ENCODE data around the gene CTF1.
A peak's percentile ranks its signal among the peaks of the same experiment; 100 is the strongest.
"Not testable (repeated sequence)": the region's sequence is repeated elsewhere in the genome, so short reads cannot be mapped to it uniquely, and the experiment has no call there.

The CTF1 gene, protein sequence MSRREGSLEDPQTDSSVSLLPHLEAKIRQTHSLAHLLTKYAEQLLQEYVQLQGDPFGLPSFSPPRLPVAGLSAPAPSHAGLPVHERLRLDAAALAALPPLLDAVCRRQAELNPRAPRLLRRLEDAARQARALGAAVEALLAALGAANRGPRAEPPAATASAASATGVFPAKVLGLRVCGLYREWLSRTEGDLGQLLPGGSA

DNA sequence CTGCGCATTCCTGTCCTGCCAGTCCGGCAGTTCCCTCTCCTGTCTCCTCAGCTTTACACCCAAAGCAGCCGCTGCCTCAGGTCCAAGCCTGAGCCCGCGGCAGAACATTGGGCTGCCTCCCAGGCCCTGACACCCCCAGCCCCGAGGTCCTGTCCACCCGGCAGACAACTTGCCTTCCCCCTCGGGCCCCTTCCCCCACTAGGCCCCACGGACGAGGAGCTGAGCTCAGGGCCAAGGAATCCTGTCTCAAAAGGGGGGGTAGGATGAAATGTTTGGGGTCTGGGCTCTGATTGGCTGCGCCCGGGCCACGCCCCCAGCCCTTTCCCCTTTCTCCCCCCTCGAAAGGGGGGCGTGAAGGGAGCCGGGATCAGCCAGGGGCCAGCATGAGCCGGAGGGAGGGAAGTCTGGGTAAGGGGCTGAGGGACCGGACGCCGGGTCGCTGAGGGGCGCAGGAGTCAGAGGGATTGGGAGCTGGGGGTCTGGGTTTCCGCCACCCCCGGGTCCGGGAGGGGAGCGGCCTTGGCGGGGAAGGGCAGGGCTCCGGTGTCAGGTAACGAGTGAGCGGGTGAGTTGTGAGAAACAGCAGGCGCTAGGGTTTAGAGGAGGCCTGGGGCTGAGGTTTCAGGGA lies at the start of gene CTF1:
TSS of gene CTF1 (plus strand) at position 354 of the 628 bp plus-strand sequence. CDS start at position 384, 30 bp downstream.
- DNase-seq, result no peak

GRCh38 chr16:30846649-30847402 lies 49.6 kb upstream of the CTF1 start:
- no peak for DNase-seq

- DNase-seq, result no peak
Observed at GRCh38 chr16:30850246-30850645, 46.2 kb upstream of the CTF1 start.

DNA sequence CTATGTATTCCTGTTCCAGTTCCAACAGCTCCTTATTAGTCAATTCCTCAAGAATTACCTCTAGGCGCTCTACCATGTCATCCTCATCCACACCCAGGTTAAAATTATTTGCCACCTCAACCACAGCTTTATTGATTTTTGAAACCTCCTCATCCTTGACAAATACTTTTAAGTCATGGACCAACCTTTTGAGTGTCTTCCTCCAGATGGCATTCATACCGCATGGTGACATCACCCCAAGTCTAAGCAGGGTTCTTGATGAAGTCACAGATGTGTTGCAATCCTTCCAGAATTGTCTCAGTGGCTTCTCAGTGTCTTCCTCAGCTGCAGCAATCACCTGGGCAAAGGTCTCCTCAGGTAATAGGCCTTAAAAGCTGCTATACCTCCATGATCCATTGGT lies 42.7 kb upstream of the CTF1 start:
- DNase-seq, result no peak

- no peak for DNase-seq
Observed at GRCh38 chr16:30858111-30858495, 38.3 kb upstream of the CTF1 start.

- no peak for DNase-seq
Observed at GRCh38 chr16:30858829-30859423, 37.5 kb upstream of the CTF1 start.

DNA sequence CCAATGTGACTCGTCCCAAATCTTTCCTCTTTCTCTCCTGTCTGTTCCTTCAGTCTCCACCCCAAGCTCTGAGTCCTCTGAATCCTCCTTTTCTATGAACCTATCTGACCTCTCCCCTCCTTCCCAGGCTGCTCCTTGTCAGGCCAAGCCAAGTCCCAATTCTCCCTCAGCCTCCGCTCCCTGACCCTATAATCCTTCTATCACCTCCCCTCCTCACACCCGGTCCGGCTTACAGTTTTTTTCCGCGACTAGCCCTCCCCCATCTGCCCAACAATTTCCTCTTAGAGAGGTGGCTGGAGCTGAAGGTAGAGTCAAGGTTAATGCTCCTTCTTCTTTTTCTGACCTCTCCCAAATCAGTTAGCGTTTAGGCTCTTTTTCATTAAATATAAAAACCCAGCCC lies 35.7 kb upstream of the CTF1 start:
- DNase-seq, result not testable (repeated sequence)

GRCh38 chr16:30863178-30863577 lies 33.2 kb upstream of the CTF1 start:
- not testable (repeated sequence) for DNase-seq

DNA sequence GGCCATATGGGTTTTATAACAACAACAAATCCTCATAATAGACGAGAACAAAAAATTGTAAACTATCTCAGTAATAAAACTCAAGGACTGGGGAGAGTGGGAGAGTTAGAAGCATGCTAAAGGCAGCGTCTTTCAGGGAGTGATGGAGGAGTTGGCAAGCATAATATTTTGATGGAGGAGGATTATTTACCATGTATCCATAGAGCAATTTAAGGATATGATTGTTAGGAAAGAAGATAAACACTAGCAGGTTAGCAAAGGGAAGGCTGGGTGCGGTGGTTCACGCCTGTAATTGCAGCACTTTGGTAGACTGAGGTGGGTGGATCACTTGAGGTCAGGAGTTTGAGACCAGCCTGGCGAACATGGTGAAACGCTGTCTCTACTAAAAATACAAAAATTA lies 30.4 kb upstream of the CTF1 start:
- no peak for DNase-seq

DNA sequence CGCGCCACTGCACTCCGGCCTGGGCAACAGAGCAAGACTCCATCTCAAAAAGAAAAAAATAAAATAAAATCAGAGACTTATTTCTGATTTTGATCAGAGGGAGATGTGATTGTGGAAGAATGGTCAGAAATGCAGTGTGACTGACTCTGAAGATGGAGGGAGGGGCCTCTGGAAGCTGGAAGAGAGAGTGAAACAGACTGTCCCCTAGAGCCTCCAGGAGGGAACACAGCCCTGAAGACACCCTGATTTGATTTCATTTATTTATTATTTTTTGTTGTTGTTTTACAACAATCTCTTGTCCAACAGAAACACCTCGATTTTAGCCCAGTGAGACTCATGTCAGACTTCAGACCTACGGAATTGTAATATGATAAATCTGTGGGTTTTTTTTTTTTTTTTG lies 28.7 kb upstream of the CTF1 start:
- DNase-seq, result peak; percentile 27 to 35

DNA sequence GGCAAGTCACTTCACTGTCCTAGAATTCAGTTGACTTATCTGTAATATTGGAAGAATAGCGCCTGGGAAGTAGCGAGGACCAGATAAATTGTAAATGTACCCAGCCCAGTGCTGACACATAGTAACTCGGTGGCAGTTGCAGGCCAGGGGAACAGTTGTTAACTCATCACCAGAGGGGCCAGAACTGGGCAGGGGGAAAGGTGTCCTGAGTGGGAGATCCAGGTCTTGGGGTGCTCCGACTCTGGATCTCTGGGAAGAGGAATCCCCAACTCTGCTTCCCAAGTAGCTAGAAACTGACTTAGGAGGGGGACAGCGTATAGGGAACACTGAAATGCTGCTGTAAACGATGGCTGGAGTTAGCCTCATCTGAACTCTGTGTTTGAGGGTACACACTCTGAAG lies 25.5 kb upstream of the CTF1 start:
- DNase-seq, result no peak

DNA sequence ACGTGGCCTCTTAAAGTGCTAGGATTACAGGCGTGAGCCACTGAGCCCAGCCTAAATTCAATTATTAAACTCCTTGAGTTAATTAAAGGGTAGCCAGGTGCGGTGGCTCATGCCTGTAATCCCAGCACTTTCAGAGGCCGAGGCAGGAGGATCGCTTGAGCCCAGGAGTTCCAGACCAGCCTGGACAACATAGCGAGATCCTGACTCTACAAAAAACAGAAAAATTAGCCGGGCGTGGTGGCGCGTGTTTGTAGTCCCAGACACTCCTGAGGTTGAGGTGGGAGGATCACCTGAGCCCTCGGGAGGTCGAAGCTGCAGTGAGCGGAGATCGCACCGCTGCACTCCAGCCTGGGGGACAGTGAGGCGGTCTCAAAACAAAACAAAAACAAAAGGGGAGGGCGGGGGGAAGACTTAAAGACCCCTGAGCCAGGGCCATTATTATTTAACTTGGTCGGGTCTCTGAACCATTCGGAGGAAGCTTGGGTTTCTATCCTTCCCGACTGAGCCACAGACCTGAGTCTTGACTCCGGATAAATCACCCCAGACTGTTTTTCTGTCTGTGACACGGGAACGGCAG lies 22.1 kb upstream of the CTF1 start:
- DNase-seq, result no peak

DNA sequence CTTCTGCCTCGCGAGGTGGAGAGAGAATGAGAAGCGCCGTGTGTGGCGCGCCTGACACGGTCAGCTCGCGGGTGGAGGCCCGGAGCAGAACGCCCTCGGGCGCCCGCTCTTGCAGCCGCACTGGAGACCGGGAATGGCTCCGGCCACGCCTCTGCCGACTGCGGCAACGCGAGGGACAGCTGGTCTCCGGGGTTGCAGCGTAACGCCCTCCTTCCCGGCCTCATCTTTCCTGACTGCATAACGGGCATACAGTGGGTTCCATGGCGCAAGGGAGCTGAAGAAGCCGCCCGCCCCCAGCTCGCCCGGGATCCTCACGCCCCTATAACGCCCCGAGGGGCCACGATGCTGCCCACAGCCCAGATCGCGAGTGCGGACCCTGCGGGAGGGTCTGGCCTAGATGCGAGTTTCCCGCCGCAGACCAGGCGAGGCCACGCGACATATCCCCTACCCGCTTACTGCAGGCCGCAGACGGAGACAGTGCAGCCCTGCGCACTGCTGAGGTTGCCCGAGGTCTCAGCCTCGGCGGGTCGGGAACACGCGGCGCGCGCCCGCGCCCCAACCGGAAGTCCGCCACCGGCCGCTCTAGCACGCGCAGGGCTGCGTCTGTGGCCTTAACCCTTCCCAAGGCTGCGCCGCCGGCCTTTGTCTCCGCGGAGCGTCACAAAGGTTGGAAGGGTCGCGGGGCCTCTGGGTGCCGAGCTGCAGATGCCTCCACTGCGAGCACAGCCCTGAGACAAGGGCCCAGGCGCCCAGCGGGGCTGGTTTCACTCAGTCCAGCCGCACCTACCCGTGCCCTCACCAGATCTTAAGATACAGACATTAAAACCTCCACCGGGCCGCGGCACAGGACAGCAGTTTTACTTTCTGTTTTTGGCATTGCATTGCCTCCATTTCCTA lies 21.3 kb upstream of the CTF1 start:
- DNase-seq, result peak; percentile 58 to 59

- DNase-seq, result peak in 1 of 2 experiments; percentile 39
Observed at GRCh38 chr16:30875871-30876801, 20.3 kb upstream of the CTF1 start.

- DNase-seq, result no peak
Observed at GRCh38 chr16:30876867-30877266, 19.5 kb upstream of the CTF1 start.

DNA sequence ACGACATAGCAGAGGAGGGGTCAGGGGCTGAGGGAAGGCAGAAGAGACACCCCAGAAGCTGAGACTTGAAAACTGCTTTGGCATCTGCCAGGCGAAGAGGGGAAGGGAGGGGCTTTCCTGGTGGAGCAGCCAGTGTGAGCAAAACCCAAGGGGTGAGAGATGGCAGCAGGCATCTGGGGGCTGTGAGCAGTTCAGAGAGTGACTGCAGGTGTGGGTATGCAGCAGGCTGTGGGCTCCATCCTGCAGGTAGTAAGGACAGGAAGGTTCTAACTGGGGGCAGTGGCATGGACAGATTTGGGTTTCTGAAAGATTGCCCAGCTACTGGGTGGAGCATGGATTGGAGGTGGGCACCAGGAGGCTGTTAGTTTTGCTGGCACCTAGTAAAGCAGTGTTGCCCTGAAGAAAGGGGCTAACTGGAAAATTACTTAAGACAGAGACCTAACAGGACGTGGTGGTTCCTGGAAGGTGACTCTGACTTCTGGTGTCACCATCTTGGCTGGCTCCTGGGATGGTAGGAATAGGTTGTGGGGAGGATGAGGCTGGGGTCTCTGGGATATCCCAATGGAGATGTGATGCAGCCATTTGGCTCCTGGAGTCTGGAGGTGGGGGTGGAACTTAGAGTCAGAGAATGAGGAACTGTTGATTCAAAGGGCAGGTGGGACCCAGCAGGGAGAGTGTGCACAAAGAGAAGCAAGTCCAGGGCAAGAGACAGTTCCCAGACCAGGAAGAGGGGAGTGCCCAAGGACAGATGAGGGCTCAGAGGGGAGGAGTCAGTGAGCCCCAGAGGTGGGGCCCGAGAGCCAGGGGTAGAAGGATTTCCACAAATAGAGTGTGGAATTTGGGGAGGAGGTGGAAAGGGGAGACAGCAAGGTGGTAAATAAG lies 13.7 kb upstream of the CTF1 start:
- DNase-seq, result no peak

GRCh38 chr16:30884760-30885159 lies 11.7 kb upstream of the CTF1 start:
- no peak for DNase-seq

DNA sequence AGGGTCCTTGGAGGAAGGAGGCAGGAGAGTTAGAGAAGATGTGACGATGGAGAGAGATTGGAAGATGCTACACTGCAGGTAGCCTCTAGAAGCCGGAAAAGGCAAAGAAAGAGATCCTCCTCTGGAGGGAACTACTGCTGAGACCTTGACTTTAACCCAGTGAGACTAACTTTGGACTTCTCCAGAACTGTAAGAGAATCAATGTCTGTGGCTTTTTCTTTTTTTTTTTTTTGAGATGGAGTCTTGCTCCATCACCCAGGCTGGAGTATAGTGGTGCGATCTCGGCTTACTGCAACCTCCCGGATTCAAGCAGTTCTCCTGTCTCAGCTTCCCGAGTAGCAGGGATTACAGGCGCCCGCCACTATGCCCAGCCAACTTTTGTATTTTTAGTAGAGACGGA lies 11.2 kb upstream of the CTF1 start:
- no peak for DNase-seq

DNA sequence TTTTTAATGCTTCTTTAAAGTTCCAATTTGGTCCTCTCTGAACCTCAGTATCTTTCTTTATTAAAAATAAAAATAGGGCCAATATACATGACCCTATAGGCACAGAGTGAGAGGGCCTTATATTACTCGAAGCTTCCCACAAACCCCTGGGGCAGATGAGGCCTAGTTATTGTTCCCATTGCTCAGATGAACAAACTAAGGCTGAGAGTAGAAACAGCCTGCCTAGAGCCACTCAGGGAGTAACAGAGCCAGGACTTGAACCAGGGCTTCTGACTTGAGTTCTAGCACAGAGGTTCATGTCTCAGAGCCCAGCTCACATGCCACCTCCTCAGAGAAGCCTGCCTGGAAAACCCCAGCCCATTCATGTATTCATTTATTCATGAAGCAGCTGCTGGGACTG lies 10.3 kb upstream of the CTF1 start:
- no peak for DNase-seq

GRCh38 chr16:30887927-30888326 lies 8.5 kb upstream of the CTF1 start:
- DNase-seq, result no peak
